IPS-NIHi7 (cell line): Measurements from ENCODE around the gene ESYT2.
"Not testable (repeated sequence)": the region's sequence is repeated elsewhere in the genome, so short reads cannot be mapped to it uniquely, and the experiment has no call there.

Source experiments
- DNase-seq: peaks from one replicate; pipeline ENCODE4 v3.0.0; 2012; ENCODE audit warnings: mixed read lengths; ENCODE audit errors: extremely low spot score

ESYT2 gene

DNA sequence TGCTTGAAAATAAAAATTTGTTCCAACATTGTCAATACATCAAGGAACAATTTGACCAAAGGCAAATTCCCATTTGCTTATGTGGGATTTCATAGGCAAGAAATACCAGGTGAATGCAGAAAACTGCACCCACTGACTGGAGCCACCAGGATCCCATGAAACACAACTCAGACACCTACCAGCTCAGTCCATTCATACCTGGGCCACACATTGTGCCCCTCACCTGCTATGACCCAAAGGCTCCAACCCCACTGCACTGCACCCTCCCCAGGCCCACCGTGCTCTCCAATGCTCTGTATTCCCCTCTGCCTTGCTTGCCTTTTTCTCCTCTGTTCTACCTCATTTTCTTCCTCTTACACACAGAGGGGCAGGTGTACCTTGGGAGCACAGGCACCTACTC, 130.0 kb downstream of the ESYT2 start:
- no peak for DNase-seq

DNA sequence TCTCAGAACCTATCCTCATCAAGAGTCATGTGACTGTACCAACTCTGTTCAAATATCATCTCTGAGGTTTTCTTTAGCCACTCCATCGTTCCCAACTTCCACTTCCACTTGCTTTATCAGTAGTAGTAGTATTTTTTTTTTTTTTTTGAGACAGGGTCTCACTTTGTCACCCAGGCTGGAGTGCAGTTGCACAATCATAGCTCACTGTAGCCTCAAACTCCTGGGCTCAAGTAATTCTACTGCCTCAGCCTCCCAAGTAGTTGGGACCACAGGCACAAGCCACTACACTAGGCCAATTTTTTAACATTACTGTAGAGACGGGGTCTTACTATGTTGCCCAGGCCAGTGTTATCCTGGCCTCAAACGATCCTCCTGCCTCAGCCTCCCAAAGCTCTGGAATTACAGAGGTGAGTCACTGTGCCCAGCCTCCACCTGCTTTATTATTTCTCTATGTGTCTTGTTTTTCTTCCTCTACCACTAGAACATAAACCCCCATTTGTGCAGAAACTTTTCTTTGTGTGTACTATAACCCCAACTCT, 130.6 kb downstream of the ESYT2 start:
- no peak for DNase-seq

DNA sequence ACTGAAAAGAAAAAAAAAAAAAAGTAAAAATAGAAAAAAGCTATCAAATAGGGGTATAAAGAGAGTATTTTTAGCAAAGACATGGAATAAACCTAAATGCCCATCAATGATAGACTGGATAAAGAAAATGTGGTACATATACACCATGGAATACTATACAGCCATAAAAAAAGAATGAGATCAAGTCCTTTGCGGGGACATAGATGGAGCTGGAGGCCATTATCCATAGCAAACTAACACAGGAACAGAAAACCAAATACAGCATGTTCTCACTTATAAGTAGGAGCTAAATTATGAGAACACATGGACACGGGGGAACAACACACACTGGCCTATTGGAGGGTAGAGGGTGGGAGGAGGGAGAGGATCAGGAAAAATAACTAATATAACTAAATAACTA, 131.7 kb downstream of the ESYT2 start:
- DNase-seq: not testable (repeated sequence)

DNA sequence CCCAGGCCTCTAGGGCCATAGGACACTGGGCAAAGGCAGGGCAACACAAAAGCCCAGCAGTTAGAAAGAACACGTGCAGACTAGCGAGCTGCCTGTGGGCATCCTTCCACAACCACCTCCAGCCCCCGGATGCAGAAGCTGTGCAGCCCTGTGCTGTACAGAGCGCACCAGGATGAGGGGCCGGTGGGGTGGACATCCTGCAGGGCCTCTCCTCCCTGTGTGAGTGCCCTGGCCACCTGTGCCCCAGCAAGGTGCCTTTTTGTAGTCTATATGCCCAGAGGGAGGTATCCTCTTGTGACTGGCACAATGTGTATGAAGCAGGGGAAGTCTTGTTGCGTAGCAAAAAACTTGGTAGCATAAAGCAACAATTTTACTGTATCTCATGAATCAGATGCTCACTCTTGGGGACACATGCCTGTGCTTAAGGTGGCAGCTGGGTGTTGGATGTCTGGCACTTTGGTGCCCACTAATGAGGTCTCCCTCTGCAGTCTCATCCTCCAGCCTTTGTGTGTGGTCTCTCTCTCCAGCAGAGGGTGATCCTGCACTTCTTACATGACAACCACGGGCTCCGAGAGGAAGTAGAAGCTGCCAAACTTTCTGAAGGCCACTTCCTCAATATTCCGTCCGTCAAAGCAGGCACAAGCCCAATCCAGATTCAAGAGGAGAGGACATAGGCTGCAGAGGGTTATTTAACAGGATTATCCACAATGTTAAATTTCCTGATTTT, 133.4 kb downstream of the ESYT2 start:
- peak; percentile 55 for DNase-seq

DNA sequence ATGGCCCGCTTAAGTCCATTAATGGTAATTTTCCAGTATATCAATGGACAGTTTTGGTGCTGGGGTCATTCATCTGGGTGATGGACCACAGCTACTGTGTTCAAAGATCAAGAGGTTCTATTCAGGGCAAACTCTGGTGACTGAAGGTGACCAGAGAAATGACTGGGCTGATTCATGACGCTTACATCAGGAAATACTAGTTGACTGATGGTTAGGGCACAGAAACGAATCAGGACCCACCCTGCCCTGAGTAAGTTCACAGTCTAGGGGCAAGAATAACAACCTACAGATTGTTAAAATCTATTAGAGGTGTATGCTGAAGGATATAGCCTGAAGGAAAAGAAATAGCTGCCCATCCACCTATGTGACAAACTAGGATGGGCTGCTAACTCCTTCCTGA, 134.3 kb downstream of the ESYT2 start:
- DNase-seq: no peak

DNA sequence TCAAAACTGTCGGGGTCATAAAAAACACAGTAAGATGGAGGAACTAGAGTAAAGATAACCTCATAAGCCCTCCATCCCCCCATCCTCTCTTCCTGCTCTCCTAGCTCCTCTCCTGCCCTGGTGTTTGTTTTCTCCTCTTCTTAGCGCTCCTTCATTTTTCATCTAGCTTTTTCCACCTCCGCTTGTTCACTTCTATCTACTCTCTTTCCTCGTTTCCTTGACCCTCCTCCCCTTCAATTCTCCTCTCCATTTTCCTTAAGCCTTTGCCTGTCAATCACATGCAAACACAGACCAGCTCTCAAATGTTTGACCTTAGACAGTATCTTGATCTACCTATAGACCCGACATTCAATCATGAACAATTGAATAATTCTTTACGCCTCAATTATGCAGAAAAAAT, 134.7 kb downstream of the ESYT2 start:
- no peak for DNase-seq

DNA sequence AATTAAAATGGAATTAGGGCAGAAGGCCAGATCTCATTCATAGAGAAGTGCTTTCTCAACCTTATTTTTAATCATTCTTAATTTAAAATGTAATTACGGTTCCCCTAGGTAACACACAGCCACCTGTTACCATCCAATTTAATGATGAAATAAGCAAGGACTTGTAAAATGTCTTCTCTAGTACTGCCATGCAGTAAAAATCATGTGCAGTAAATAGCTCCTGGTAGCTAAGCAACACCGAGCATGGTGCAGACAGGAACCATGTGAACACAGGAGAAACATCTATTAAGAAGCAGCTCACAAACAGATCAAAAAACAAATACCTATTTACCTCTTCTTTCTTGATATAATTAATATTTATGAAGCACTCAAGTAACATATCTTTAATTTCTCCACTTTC, 139.8 kb downstream of the ESYT2 start:
- DNase-seq: no peak

DNA sequence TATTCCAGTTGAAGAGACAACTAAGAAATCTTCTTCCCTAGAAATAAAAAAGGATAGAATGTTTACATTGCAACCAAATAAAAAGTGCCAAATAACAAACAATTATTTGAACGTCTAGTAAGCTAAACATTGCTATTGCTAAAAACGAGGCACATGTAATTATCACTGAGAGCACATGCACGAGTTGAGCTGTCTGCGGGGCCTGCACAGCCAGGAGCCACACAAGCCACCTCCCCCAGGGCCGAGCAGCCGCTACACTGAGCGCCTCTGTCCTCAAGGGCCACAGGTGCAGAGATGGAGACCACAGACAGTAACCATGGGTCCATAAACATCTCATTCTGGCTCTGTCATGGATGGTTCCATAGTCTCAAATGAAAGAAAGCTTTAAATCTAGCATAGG, 141.9 kb downstream of the ESYT2 start:
- DNase-seq: no peak

DNA sequence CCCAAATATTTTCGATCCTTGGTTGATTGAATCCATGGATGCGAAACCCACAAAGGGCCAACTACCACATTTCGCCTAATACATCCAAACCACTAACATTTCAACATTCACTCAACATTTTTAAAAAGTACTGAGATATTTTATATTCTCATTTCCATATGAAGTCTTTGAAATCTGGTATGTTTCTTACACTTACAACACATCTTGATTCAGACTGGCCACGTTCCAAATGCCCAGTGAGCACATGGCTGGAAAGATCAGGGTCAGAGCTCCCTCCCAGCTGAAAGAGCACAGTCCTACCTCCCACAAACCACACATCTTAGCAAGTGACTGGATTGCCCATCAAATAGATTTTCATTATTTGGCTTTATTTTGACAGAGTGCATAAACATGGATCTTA, 143.6 kb downstream of the ESYT2 start:
- DNase-seq: no peak

DNA sequence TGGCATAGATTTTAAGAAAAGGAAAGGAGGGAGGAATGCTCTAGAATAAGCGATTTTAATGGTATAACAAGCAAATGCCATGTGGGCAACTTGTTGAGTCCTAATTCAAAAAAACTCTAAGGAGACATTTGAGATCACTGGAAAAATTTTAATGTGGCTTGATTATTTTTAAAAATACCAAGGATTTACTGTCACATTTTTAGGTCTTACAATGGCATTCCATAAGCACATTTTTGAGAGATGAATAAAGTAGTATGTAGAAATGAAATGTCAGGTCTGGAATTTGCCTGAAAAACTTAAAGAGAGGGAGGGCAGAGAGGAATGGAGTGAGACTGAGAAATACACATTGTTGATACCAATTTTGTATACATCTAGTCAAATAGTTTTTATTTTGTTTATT, 145.0 kb downstream of the ESYT2 start:
- DNase-seq: no peak

DNA sequence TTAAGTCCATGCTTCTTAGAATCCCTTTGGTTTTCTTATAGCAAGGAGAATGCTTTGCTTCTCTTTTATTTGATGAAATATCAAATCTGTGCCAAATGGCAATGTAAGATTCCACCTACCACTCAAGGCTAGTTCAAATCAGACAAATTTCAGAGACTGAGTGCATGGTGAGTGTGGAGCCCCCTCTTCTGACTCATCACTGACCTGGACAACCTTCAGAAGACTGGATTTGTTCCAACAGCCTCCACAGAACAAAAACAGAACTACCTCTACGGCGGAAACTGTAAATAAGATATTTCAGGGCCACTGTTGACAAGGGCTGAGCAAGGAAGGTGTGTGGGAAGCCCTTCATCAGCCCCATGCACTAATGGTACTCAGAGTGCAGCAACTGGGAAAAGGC, 145.8 kb downstream of the ESYT2 start:
- DNase-seq: no peak

DNA sequence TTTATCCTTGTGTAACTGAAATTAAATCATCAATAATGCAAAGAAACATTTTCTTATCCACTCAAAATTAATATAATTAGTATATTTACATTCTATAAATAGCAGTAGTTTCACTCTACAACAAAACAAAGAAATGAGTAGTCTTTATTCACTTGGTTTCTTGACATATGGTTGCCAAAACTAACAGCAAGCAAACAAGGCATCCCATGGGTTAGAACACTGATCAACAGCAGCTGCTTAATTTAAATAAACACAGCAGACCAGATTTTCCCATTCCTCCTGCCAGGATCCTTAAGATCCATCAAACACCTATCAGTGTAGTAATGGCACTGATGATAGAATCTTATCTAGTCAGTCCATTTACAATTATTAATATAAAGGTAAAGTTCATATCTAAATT, 146.9 kb downstream of the ESYT2 start:
- DNase-seq: no peak
